Measurements from ENCODE around the gene HEXA. TPM values are rescaled to one million over a fixed set of nuclear protein-coding genes. Genes with fewer than 3 reads are reported as not detected.

Gene HEXA
- polyA plus RNA-seq, 2 of the 4 experiments (the other 2 are of a cell fraction): 112 to 148 TPM

DNA sequence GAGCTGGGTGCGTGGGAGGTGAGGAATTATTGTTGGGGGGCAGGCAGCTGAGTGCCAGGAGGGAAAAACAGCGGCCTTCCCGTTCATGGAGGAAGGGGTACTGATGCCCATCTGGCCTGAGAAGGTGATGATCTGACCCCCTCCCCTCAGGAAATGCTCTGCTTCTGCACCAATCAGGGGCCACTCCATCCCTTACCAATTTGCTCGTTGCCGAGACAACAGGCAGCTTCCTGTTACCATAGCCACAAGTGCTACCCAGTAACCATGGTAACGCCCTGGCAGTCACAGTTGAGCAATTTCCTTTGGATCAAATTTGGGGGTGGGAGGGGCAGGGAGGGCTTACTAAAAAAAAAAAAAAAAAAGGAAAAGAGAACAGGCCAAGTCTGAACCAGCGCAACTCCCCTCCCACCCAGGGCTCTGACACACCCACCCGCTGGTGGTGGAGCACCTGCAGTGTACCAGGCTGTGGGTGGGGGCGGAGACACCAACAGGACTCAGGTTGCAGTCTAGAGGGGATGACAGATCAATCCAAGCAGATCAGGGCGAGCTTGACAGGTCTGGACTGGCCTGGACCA lies 69.5 kb downstream of the HEXA start:
- Histone ChIP-seq H3K27ac (no peak overlapping the region), H3K4me1 (peaks cover 6% of the 10 kb centered on the region; the same call in 2 of the 3 replicates), H3K9me3 (no peaks in the 10 kb centered on the region), H3K4me3 (no peak overlapping the region), H3K4me2 (no peak overlapping the region)
- peak in 1 of 2 experiments; percentile 17; a peak in 1 of 6 replicates for ATAC-seq
- no peak for TF ChIP-seq RAD21 (conservative IDR thresholded peaks at IDR 0.05 in 1 of 2, IDR thresholded peaks at IDR 0.05 in 1 of 2)
- no peak for TF ChIP-seq RFX5 (IDR thresholded peaks at IDR 0.05)
- no peak for TF ChIP-seq SREBF2 (IDR thresholded peaks at IDR 0.05)
- TF ChIP-seq RCOR1 (IDR thresholded peaks at IDR 0.05; ENCODE audit: low read depth, low read length): no peak
- TF ChIP-seq, protein P1, sequence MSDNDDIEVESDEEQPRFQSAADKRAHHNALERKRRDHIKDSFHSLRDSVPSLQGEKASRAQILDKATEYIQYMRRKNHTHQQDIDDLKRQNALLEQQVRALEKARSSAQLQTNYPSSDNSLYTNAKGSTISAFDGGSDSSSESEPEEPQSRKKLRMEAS (IDR thresholded peaks at IDR 0.05): no peak
- no peak for TF ChIP-seq FOXS1 (CRISPR knock-in tag; IDR thresholded peaks at IDR 0.05)
- TF ChIP-seq JUN (IDR thresholded peaks at IDR 0.05): no peak
- TF ChIP-seq, protein P2, sequence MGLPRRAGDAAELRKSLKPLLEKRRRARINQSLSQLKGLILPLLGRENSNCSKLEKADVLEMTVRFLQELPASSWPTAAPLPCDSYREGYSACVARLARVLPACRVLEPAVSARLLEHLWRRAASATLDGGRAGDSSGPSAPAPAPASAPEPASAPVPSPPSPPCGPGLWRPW (IDR thresholded peaks at IDR 0.05): no peak
- TF ChIP-seq, protein P3, sequence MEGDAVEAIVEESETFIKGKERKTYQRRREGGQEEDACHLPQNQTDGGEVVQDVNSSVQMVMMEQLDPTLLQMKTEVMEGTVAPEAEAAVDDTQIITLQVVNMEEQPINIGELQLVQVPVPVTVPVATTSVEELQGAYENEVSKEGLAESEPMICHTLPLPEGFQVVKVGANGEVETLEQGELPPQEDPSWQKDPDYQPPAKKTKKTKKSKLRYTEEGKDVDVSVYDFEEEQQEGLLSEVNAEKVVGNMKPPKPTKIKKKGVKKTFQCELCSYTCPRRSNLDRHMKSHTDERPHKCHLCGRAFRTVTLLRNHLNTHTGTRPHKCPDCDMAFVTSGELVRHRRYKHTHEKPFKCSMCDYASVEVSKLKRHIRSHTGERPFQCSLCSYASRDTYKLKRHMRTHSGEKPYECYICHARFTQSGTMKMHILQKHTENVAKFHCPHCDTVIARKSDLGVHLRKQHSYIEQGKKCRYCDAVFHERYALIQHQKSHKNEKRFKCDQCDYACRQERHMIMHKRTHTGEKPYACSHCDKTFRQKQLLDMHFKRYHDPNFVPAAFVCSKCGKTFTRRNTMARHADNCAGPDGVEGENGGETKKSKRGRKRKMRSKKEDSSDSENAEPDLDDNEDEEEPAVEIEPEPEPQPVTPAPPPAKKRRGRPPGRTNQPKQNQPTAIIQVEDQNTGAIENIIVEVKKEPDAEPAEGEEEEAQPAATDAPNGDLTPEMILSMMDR (IDR thresholded peaks at IDR 0.05): no peak
- no peak for TF ChIP-seq CBX8 (IDR thresholded peaks at IDR 0.05)
- TF ChIP-seq POLR2AphosphoS2 (conservative IDR thresholded peaks at IDR 0.05; ENCODE audit: low read length): no peak
- no peak for TF ChIP-seq FOSB (CRISPR knock-in tag; IDR thresholded peaks at IDR 0.05)
- TF ChIP-seq, protein P4, sequence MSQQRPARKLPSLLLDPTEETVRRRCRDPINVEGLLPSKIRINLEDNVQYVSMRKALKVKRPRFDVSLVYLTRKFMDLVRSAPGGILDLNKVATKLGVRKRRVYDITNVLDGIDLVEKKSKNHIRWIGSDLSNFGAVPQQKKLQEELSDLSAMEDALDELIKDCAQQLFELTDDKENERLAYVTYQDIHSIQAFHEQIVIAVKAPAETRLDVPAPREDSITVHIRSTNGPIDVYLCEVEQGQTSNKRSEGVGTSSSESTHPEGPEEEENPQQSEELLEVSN (IDR thresholded peaks at IDR 0.05; ENCODE audit: borderline replicate concordance, low read depth): no peak
- no peak for TF ChIP-seq ESRRA (IDR thresholded peaks at IDR 0.05; ENCODE audit: borderline replicate concordance, low read length)
- TF ChIP-seq ZSCAN20 (CRISPR knock-in tag; IDR thresholded peaks at IDR 0.05): no peak
- TF ChIP-seq EHMT2 (IDR thresholded peaks at IDR 0.05; ENCODE audit: low read depth): no peak
- TF ChIP-seq CHD2 (IDR thresholded peaks at IDR 0.05; ENCODE audit: low read length, partially characterized antibody): no peak
- POLR2A ChIA-PET: no interaction called here
- no peak for FAIRE-seq
- CTCF ChIA-PET: interaction anchor here (0.6 kb wide), 2 partner anchors 12 to 33 kb away, joined by 3 read pairs; no protein-coding TSS in a partner anchor
- 50% methylated on average over 10 of the region's 10 CpGs for WGBS (ENCODE audit: missing lambda C conversion rate)
- DNase-seq (ENCODE audit: low read depth in 1 of 2, low spot score in 1 of 2): peak in 1 of 2 experiments; percentile 42

DNA sequence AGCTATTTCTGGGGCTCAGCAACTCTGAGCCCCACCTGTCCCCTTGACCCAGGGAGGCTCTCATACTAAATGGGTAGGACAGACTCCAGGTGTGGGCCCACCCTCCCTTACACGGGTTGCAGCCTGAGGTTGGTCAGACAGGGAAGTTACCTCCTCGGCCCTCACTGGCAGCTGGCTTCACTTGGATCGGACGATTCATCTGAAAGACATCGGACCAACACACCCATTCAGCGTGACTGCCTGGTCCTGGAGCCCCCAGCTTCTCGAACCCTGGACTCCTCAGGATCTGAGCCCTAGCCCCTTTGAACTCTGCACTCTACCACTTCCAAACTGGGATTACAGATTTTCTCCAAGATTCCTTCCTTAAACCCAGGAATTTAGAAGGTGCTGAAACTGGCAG lies 71.2 kb downstream of the HEXA start:
- WGBS (ENCODE audit: missing lambda C conversion rate): 71% methylated on average over 7 of the region's 7 CpGs
- CTCF ChIA-PET: interaction anchor here (0.6 to 2.8 kb wide), 5 partner anchors 9 to 80 kb away, joined by 3 to 19 read pairs (median 4); no protein-coding TSS in a partner anchor
- no peak for FAIRE-seq

More for the DNA sequence above, 71.2 kb downstream of the HEXA start:
- H3K4me1 ChIP-seq: peaks cover 6% of the 10 kb centered on the region; the same call in 2 of the 3 replicates
- ATAC-seq: no peak
- no peak overlapping the region for H3K4me2 ChIP-seq
- POLR2A ChIA-PET: no interaction called here
- H3K9me3 ChIP-seq: no peaks in the 10 kb centered on the region
- no peak overlapping the region for H3K27ac ChIP-seq
- no peak for DNase-seq (ENCODE audit: low read depth in 1 of 2, low spot score in 1 of 2)
- TF ChIP-seq ZFP36 (IDR thresholded peaks at IDR 0.05; ENCODE audit: borderline replicate concordance, partially characterized antibody): no peak
- TF ChIP-seq, protein P5, sequence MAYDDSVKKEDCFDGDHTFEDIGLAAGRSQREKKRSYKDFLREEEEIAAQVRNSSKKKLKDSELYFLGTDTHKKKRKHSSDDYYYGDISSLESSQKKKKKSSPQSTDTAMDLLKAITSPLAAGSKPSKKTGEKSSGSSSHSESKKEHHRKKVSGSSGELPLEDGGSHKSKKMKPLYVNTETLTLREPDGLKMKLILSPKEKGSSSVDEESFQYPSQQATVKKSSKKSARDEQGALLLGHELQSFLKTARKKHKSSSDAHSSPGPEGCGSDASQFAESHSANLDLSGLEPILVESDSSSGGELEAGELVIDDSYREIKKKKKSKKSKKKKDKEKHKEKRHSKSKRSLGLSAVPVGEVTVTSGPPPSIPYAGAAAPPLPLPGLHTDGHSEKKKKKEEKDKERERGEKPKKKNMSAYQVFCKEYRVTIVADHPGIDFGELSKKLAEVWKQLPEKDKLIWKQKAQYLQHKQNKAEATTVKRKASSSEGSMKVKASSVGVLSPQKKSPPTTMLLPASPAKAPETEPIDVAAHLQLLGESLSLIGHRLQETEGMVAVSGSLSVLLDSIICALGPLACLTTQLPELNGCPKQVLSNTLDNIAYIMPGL (CRISPR knock-in tag; IDR thresholded peaks at IDR 0.05; ENCODE audit: borderline replicate concordance): no peak
- no peak for TF ChIP-seq POLR2AphosphoS2 (conservative IDR thresholded peaks at IDR 0.05; ENCODE audit: low read length)
- no peak for TF ChIP-seq NR3C1 (IDR thresholded peaks at IDR 0.05)
- TF ChIP-seq CEBPB (IDR thresholded peaks at IDR 0.05): no peak
- no peak for TF ChIP-seq HEYL (CRISPR knock-in tag; IDR thresholded peaks at IDR 0.05)
- no peak for TF ChIP-seq KDM1A (IDR thresholded peaks at IDR 0.05; ENCODE audit: low read depth)
- TF ChIP-seq, protein P1 (IDR thresholded peaks at IDR 0.05): no peak
- TF ChIP-seq FOSB (CRISPR knock-in tag; IDR thresholded peaks at IDR 0.05): no peak
- TF ChIP-seq NFE2L2 (conservative IDR thresholded peaks at IDR 0.05; ENCODE audit: low read length): no peak
- no peak for TF ChIP-seq FOSL2 (IDR thresholded peaks at IDR 0.05)
- no peak for TF ChIP-seq FOSL2 (CRISPR knock-in tag; IDR thresholded peaks at IDR 0.05)
- TF ChIP-seq TP53 (CRISPR knock-in tag; IDR thresholded peaks at IDR 0.05): no peak
- H3K4me3 ChIP-seq: no peak overlapping the region

Measured in A549 (cell line).